CD4-positive, alpha-beta T cell treated with Interleukin-17A for 4 hours (primary cell): ENCODE results near the gene METTL1.

Experiments
- DNase-seq: peaks from one replicate; pipeline ENCODE4 v3.0.0-alpha.2; 2020; ENCODE audit warnings: mixed read lengths

The METTL1 gene

GRCh38 chr12:57767305-57767698, 4.6 kb downstream of the METTL1 start:
- no peak for DNase-seq

GRCh38 chr12:57766464-57767304, 5.2 kb downstream of the METTL1 start, which contains the start of gene CYP27B1:
Gene CYP27B1 (minus strand): TSS chr12:57767078. CDS start chr12:57767041, 37 bp downstream.
- no peak for DNase-seq

GRCh38 chr12:57765698-57766463, 6.0 kb downstream of the METTL1 start:
- no peak for DNase-seq

- DNase-seq: peak; percentile 72
Measured at GRCh38 chr12:57765003-57765697, 6.8 kb downstream of the METTL1 start.

- DNase-seq: no peak
Measured at GRCh38 chr12:57764662-57765002, 7.3 kb downstream of the METTL1 start.

GRCh38 chr12:57763881-57764661, 7.8 kb downstream of the METTL1 start:
- no peak for DNase-seq

- no peak for DNase-seq
Measured at GRCh38 chr12:57762463-57762862, 9.4 kb downstream of the METTL1 start.

GRCh38 chr12:57761391-57761998, 10.4 kb downstream of the METTL1 start:
- no peak for DNase-seq

- DNase-seq: no peak
Measured at GRCh38 chr12:57760347-57760982, 11.4 kb downstream of the METTL1 start.

- DNase-seq: peak; percentile 62
Measured at GRCh38 chr12:57759360-57759980, 12.4 kb downstream of the METTL1 start.

GRCh38 chr12:57758552-57759359, 13.1 kb downstream of the METTL1 start:
- no peak for DNase-seq

- DNase-seq: no peak
Measured at GRCh38 chr12:57757771-57758170, 14.1 kb downstream of the METTL1 start.

GRCh38 chr12:57756406-57757341, 15.2 kb downstream of the METTL1 start:
- DNase-seq: peak; percentile 79

GRCh38 chr12:57755454-57756372, 16.2 kb downstream of the METTL1 start:
- DNase-seq: peak; percentile 56

- no peak for DNase-seq
Measured at GRCh38 chr12:57755194-57755453, 16.8 kb downstream of the METTL1 start.

- peak; percentile 96 for DNase-seq
Measured at GRCh38 chr12:57754411-57755193, 17.3 kb downstream of the METTL1 start, which contains the start of gene MARCHF9. Gene MARCHF9 (plus strand): TSS chr12:57755103. CDS start chr12:57755529, 426 bp downstream.

- no peak for DNase-seq
Measured at GRCh38 chr12:57753756-57754337, 18.1 kb downstream of the METTL1 start.
